Measurements from ENCODE around the gene TEX28. TPM values are rescaled to one million over a fixed set of nuclear protein-coding genes. Genes with fewer than 3 reads are reported as not detected.
"Not testable (repeated sequence)": the region's sequence is repeated elsewhere in the genome, so short reads cannot be mapped to it uniquely, and the experiment has no call there.

TEX28 gene, protein sequence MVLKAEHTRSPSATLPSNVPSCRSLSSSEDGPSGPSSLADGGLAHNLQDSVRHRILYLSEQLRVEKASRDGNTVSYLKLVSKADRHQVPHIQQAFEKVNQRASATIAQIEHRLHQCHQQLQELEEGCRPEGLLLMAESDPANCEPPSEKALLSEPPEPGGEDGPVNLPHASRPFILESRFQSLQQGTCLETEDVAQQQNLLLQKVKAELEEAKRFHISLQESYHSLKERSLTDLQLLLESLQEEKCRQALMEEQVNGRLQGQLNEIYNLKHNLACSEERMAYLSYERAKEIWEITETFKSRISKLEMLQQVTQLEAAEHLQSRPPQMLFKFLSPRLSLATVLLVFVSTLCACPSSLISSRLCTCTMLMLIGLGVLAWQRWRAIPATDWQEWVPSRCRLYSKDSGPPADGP
- polyA plus RNA-seq (ENCODE audit: insufficient read length in 12 of 12): not detected
- long read RNA-seq, donor 1: 0 reads
- long read RNA-seq, donor 2: 0 reads
- long read RNA-seq, donor 3: 0 reads
- long read RNA-seq, donor 4: 0 reads
- long read RNA-seq, donor 5: 0 reads
- long read RNA-seq, donor 6: 0 reads
- long read RNA-seq, donor 7: 0 reads
- long read RNA-seq, donor 8: 0 reads
- long read RNA-seq, donor 9: 0 reads
- long read RNA-seq, donor 10: 0 reads
- long read RNA-seq, donor 11: 0 reads

- DNase-seq: no peak
These were observed at the start of gene TEX28 for GRCh38 chrX:154294791-154295574. Gene TEX28, minus strand, starts transcription at chrX:154295124. Its CDS starts 3,007 bp downstream, at chrX:154292117.

GRCh38 chrX:154343620-154344019 is 48.7 kb upstream of the TEX28 start:
- DNase-seq: not testable (repeated sequence)

DNA sequence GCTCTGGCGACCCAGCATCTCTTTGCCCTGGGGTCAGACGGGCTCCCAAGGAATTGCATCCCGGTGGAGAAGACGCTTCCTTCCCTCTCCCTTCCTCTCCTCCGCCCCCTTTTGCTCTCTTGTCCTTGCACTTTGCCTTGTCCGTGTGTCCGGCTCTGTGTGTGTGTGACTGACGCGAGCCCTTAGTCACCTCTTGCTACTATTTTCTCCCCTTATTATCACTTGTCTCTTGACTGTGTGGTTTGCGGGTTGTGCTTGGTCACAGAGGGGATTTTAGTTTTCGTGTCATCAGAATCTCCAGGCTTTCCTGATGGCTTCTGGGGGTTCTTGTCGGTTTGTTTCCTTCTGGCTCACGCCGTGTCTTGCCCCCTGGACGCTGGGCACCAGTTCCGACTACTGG is 48.1 kb upstream of the TEX28 start:
- DNase-seq: not testable (repeated sequence)

GRCh38 chrX:154341399-154342298 is 46.7 kb upstream of the TEX28 start:
- not testable (repeated sequence) for DNase-seq

GRCh38 chrX:154334496-154334895 is 39.6 kb upstream of the TEX28 start:
- no peak for DNase-seq

DNA sequence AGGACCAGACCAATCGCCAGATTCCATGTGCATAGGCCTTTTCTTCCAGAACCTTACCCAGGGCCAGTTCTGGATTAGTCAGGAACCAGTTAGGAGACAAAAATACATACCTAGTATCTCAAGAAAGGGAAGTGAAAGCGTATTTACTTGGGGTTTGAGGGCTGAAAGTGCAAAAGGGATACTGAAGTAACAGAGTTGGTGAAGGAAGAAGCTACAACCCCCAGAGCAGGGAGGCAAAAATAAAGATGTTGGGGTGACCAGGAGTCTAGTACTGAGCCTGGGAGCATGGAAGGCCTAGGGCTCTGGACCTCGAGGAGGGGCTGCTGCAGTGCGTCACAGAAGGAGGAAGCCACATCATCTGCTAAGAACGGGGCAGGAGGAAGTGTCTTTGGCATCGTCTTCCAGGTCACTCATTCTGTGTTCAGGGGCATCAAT is 38.9 kb upstream of the TEX28 start:
- DNase-seq: no peak

- DNase-seq: no peak
These were observed 38.2 kb upstream of the TEX28 start for GRCh38 chrX:154333116-154333515.

- no peak for DNase-seq
These were observed 37.6 kb upstream of the TEX28 start for GRCh38 chrX:154332561-154332960.

GRCh38 chrX:154329294-154329693 is 34.4 kb upstream of the TEX28 start:
- no peak for DNase-seq

DNA sequence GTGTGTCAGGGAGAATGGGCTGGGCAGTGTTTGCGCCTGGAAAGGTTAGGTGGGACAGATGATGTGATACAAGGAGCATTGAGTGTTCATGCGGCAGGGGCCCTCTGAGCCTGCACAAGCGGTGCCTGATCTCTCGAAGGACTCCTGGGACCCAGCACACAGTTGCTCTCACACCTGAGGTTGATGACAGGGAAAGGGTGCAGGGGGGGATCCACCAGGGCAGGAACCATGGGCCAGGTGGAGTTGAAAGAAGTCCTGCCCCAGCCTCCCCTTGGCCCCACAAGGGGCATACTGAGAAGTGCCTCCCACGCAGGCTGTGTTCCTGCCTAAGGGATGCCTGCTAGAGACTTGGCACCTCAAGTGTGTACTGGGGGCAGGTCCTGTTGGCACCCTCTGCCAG is 33.7 kb upstream of the TEX28 start:
- no peak for DNase-seq

- DNase-seq: no peak
These were observed 32.3 kb upstream of the TEX28 start for GRCh38 chrX:154327038-154327820.

- DNase-seq: no peak
These were observed 30.6 kb upstream of the TEX28 start for GRCh38 chrX:154325541-154325940.

DNA sequence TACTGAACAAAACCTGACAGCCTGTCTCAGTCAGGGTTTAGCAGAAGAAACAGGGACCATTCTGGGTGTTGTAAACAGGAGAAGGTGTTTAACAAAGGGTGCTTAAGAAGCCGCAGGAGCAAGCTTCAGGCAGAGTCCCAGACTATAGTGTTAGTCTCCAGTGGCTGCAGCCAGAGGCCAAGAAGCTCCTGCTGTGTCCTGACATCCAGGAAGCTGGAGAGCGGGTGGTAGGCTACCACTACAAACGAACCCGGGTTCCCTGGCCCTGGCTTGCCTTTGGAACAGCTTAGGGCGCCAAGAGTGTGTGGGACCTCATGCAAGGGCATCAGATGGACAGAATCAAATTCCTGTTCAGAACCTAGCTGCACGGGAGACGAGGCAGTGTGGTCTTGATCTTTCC is 28.6 kb upstream of the TEX28 start:
- no peak for DNase-seq

GRCh38 chrX:154322890-154323289 is 28.0 kb upstream of the TEX28 start:
- no peak for DNase-seq

- DNase-seq: no peak
These were observed 26.7 kb upstream of the TEX28 start for GRCh38 chrX:154321594-154321993.

DNA sequence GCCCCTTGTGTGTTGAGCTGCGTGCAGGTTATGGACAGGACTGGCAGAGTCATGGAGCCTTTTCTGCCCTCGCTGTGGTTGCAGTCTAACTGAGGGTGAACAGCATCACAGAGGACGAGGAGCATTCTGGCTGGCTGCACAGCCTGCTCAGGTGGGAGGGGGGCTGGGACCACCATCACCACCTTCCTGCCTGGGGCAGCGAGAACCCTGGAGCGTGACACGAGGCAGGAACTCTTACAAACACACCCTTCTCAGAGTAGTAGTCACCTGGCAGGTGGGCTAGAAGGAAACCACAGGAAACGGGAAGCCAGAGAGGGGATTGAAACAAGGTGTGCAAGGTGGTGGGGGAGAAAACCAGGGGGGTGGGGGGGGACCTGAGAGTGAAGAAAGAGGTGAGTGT is 26.2 kb upstream of the TEX28 start:
- no peak for DNase-seq

- no peak for DNase-seq
These were observed 25.5 kb upstream of the TEX28 start for GRCh38 chrX:154320406-154320805.

DNA sequence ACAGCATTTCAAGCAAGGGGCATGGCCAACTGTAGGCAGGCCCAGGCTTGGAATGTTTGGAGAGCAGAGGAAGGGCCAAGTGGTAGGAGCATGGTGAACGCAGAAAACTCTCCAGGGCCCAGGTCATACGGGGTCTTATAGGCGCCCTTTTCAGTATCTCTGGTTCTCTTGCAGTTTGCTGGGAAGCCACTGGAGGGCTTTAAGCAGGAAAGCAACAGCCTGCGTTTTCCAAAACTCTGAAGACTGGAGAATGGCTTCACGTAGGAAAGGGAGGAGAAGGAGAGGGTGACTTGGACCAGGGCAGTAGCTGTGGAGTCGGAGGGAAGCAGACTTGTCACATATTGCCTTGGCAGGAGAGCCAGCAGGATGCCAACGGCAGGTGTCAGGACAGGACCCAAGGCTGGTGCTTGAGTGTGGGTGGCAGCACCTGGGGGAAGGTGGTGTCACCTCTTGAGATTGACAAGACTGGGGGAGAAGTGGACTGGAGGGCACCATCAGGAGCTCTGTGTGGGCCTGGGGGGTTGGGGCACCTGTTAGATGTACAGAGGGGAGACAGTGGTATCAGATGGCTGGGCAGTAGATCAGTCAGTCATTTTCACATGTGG is 22.6 kb upstream of the TEX28 start:
- DNase-seq: no peak

DNA sequence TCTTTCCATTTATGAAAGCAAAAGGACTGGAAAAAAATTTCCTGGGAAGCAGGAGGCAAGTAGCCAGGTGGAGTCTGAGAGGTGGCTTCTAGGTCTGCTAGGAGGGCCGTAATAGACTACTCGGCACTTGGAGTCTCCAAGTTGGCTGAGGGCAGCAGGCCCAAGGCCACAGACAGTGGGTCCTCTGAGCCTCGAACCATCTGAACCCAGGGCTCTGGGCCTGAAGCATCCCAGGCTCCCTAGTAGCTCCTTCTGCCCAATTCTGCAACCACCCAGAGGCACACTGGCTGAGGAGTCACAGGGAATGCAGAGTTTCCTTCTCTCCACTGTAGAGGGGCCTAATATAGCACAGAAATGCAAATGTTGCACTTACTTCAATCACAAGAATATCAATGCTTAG is 20.5 kb upstream of the TEX28 start:
- DNase-seq: no peak

GRCh38 chrX:154313147-154313546 is 18.2 kb upstream of the TEX28 start:
- no peak for DNase-seq
